Activated naive CD8-positive, alpha-beta T cell (primary cell): Measurements from ENCODE around the gene LARGE1.
"Not testable (repeated sequence)": the region's sequence is repeated elsewhere in the genome, so short reads cannot be mapped to it uniquely, and the experiment has no call there.

Experiments used
- H3K27ac Mint-ChIP-seq: one replicate; pipeline ENCODE4 v1.8.0; 2021; ENCODE audit warnings: mixed read lengths
- H3K27me3 Mint-ChIP-seq: one replicate; pipeline ENCODE4 v1.8.0; 2021; ENCODE audit warnings: mixed read lengths
- H3K36me3 Mint-ChIP-seq: one replicate; pipeline ENCODE4 v1.8.0; 2021; ENCODE audit warnings: mixed read lengths
- H3K4me1 Mint-ChIP-seq: one replicate; pipeline ENCODE4 v1.8.0; 2021; ENCODE audit warnings: low read depth, mixed read lengths
- H3K4me3 Mint-ChIP-seq: one replicate; pipeline ENCODE4 v1.8.0; 2021; ENCODE audit warnings: mild to moderate bottlenecking, mixed read lengths
- H3K9me3 Mint-ChIP-seq: one replicate; pipeline ENCODE4 v1.8.0; 2021; ENCODE audit warnings: low read depth, mixed read lengths

LARGE1 gene

DNA sequence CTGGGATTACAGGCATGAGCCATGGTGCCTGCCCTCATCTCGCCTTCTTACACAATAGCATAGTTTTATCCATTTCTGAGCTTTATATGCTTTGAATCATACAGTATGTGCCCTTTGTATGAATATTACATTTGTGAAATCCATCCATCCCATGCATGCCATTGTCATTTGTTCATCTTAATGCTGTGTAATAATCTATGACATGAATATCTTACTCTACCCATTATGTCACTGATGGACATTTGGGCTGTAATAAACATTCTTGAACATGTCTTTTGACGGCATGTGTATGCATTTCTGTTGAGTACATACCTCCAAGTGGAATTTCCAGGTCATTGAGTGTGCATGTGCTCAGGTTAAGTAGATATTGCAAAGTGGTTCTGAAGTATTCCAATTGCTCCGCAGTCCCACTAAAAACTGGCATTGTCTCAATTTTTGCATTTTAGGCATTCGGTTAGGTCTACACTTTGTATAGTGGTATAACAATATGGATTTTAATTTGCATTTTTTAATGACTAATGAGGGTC, 522.8 kb downstream of the LARGE1 start:
- no peaks in the 10 kb centered on the region for H3K9me3 Mint-ChIP-seq
- no peaks in the 10 kb centered on the region for H3K36me3 Mint-ChIP-seq
- H3K4me3 Mint-ChIP-seq = no peak overlapping the region
- no peak overlapping the region for H3K27ac Mint-ChIP-seq
- no peaks in the 10 kb centered on the region for H3K27me3 Mint-ChIP-seq
- H3K4me1 Mint-ChIP-seq = no peaks in the 10 kb centered on the region

DNA sequence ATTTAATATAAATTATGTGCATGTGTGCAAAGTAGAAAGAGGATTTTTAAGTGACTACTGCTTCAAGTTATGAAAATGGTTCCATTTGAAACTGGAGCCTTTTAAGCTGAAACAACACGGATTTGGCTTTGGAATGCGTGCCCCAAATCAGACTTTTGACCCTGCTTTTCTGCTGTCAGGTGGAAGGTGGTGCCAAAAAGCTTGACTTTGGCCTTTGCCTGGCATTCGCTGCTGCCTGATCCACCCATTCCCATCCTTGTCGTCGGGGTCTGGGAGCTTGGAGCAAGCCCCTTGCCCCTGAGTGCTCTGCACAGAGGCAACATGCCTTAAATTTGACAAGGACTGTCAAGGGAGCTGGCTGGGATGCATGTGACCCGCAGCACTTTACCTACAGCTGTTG, 526.8 kb downstream of the LARGE1 start:
- no peaks in the 10 kb centered on the region for H3K27me3 Mint-ChIP-seq
- no peaks in the 10 kb centered on the region for H3K4me1 Mint-ChIP-seq
- no peaks in the 10 kb centered on the region for H3K9me3 Mint-ChIP-seq
- no peak overlapping the region for H3K27ac Mint-ChIP-seq
- no peaks in the 10 kb centered on the region for H3K36me3 Mint-ChIP-seq
- no peak overlapping the region for H3K4me3 Mint-ChIP-seq

DNA sequence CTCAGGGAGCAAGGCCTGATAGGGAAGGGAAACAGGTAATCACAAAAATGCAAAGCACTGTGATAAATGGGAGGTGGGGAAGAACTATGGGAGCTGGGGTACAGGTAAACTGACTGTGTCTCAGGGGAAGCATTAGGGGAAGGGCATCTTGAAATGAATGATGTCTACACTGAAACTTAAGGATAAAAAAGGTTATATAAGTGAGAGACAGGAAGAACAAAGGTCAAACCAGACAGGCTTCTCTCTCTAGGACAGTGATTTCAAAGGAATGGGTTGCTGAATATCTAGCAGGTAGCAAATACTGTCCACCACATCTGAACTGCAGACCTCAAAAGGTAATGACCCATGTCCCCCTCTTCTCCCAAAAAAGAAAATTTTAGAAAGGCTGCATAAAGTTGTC, 529.0 kb downstream of the LARGE1 start:
- no peaks in the 10 kb centered on the region for H3K9me3 Mint-ChIP-seq
- no peak overlapping the region for H3K27ac Mint-ChIP-seq
- no peaks in the 10 kb centered on the region for H3K27me3 Mint-ChIP-seq
- no peaks in the 10 kb centered on the region for H3K4me1 Mint-ChIP-seq
- H3K4me3 Mint-ChIP-seq = no peak overlapping the region
- H3K36me3 Mint-ChIP-seq = no peaks in the 10 kb centered on the region

DNA sequence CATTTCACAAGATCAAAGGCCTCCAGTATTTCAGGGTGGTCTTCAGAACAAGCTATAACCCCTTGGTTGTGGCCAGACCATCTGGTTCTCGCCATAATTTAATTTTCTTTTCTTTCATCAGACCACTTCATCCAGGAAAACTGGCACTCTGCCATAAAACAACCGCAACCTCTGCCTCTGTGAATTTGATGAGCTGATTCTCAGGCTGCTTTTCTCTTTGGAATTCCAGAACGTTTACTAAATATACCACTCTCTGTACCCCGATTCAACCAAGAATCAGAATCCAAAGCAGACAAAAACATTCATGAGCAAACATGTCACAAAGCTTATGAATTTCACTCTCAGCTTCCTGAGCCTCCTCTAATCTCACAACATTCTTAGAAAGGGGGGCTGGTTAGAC, 530.3 kb downstream of the LARGE1 start:
- Mint-ChIP-seq H3K36me3 (no peaks in the 10 kb centered on the region), H3K9me3 (no peaks in the 10 kb centered on the region), H3K4me3 (no peak overlapping the region), H3K4me1 (no peaks in the 10 kb centered on the region), H3K27ac (no peak overlapping the region), H3K27me3 (no peaks in the 10 kb centered on the region)

DNA sequence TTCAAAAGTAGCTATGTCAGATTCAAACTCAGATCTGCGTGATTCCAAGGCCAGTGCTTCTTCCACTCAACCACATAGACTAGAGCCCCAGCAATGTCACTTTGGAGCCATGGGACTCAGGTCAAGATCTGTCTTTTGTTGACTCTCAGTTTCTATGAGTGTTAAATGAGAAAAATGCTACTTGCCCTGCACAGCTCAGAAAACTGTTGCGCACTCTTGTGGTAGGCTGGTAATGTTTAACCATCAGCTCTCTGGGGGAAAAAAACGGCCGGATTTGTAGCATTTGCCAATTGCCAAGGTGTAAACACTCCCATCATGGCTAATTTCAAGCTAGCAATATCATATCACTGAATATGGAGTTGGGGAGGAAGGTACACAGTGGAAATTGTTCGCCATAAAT, 534.0 kb downstream of the LARGE1 start:
- no peaks in the 10 kb centered on the region for H3K27me3 Mint-ChIP-seq
- H3K4me1 Mint-ChIP-seq = no peaks in the 10 kb centered on the region
- no peak overlapping the region for H3K27ac Mint-ChIP-seq
- no peak overlapping the region for H3K4me3 Mint-ChIP-seq
- no peaks in the 10 kb centered on the region for H3K36me3 Mint-ChIP-seq
- H3K9me3 Mint-ChIP-seq = no peaks in the 10 kb centered on the region

DNA sequence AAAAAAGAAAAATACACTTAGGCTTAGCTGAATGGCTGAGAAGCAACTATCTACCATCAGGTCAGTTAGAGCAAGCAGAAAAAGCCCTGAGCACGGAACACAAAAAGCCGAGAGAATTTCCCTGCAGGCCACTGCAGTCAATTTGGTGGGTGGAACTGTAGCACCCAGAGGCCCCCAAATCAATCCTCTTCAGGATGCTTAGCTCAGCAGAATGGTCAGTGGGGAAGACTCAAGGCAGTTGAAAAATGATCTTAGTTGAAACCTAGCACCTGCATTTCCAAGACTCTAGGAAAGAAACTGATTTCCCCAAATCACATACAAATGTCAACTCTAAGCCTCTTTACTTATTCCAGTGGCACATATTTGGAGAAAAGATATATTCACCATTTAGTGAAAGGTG, 534.7 kb downstream of the LARGE1 start:
- Mint-ChIP-seq H3K9me3 (no peaks in the 10 kb centered on the region), H3K27me3 (no peaks in the 10 kb centered on the region), H3K4me1 (no peaks in the 10 kb centered on the region), H3K4me3 (no peak overlapping the region), H3K36me3 (no peaks in the 10 kb centered on the region), H3K27ac (no peak overlapping the region)

DNA sequence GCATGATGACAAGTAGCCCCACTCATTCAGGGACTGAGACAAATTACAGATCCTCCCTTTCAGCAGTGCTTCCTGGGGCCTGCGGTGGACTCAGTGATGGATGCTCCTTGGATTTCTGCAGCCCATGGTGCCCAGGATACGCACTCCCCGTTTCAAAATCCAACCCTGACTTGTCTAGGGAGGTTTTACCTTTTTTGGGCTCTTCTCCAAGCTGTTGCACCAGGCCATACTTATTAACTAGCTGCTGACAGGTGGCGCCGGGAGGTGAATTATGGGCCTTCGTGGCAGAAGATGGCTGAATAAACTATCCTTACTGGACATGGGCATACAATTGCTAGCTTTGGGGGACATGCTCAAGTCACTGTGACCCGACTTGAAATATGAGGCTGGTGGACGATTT, 537.8 kb downstream of the LARGE1 start:
- no peaks in the 10 kb centered on the region for H3K36me3 Mint-ChIP-seq
- H3K4me1 Mint-ChIP-seq = no peaks in the 10 kb centered on the region
- no peak overlapping the region for H3K4me3 Mint-ChIP-seq
- peaks cover 10% of the 10 kb centered on the region for H3K9me3 Mint-ChIP-seq
- H3K27ac Mint-ChIP-seq = no peak overlapping the region
- H3K27me3 Mint-ChIP-seq = peaks cover 1% of the 10 kb centered on the region

DNA sequence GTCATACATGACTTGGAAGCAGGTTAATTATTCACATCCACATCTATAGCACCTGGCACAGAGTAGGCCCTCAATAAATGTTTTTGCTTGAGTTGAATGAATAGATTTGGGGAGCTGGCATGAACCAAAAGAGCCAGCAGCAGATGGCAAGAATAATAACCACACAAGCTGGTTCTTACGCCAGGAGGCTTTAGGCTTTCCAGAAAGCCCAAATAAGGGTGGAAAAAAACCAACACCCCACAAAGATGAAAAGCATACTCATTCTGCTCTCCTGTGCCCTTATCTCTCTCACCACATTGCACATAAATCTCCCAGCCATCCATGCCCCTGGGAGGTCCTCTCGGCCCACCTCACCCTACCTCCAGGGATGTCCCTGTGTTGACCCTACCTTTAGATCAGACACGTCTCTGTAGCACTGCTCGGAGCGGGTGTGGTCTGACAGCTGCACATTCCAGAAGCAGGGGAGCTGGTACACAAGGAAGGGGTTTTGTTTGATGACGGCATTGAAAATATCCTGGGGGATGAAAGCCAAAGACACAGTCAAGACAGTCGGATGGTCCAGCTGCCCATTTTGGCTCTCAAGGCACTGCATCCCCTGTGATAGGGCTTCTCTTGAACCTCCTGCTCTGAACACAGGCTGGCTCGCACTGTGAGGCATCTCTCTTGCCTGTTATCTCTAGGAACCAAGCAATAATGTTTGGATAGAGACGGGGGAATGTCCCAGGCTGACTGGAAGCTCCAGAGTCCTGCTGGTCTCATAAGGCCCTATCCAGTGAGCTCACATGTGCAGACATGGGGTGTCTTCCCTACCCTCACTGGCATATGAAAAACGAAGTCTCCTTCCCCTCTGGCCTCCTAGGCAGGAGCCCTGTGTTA, 538.5 kb downstream of the LARGE1 start:
- Mint-ChIP-seq H3K4me3 (no peak overlapping the region), H3K4me1 (no peaks in the 10 kb centered on the region), H3K9me3 (peaks cover 15% of the 10 kb centered on the region), H3K36me3 (no peaks in the 10 kb centered on the region), H3K27ac (no peak overlapping the region), H3K27me3 (peaks cover 1% of the 10 kb centered on the region)

DNA sequence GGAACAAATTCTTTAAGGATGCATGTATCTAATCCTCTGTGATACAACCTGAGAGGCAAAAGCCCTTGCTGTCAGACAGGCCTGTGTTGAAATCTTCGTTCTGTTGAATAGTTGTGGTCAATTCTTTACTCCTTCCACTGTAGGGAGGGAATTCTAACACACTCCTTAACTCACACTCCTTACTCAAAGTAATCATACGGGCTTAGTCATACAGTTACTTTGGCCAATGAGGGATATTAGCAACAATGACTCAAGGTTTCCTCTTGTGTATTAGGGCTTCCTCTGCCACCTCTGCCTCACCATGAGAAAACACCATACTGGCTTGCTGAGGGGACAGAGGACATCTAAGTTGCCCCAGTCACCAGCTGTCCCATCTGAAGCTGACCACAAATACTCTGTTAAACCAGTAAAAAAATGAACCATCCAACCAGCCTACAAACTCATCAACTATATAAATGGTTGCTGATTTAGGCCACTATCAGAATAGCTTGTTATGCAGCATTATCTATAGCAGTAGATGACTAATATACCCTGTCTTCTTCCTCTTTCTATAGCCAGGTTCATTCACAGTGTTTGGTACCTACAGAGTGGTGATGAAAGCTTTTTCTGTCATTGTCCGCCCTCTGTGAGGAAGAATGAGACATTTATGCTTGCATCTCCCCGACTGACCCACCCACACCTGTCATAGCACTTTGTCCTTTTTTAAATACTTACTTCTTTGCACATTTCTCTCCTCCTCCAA, 539.3 kb downstream of the LARGE1 start:
- Mint-ChIP-seq H3K36me3 (no peaks in the 10 kb centered on the region), H3K4me1 (no peaks in the 10 kb centered on the region), H3K4me3 (no peak overlapping the region), H3K27ac (no peak overlapping the region), H3K27me3 (peaks cover 1% of the 10 kb centered on the region), H3K9me3 (peaks cover 15% of the 10 kb centered on the region)

DNA sequence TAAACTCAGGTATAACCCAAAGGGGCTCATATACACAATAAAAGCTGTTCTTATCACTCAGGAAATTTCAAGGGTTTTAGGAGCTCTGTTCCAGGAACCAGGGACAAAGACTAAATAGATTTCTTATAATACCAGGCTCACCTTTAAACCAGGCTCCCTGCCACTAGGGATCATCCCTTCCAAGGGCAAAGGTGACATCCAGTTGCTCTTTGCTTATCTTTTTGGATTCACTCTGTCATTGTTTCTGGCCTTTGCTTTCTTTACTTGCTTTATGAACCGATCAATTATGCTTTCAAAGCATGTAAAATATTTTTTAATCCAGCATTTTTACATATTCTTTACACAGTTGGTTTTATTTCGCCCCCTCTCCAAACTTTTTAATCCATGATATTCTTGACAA, 540.4 kb downstream of the LARGE1 start:
- peaks cover 15% of the 10 kb centered on the region for H3K9me3 Mint-ChIP-seq

DNA sequence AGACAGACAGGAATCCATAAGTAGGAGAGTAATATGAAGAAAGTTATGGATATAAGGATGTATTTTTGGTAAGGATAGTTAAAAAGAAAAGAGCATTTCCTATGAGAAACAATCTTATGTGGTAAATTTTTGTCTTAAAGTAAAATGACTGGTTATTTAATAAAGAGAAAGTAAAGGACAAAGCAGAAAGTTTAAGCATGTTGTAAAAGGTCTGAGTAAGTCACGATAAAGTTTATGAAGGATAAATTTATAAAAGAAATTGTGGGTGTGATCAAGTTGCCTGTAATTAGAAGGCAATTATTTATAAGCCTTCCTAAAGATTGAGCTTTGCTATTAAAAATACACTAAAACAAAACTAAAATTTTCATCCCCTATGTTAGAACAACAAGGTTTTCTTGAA, 547.4 kb downstream of the LARGE1 start:
- Mint-ChIP-seq H3K27me3 (no peaks in the 10 kb centered on the region), H3K4me3 (no peak overlapping the region), H3K27ac (no peak overlapping the region), H3K9me3 (peaks cover 9% of the 10 kb centered on the region), H3K4me1 (no peaks in the 10 kb centered on the region), H3K36me3 (no peaks in the 10 kb centered on the region)

More for the DNA sequence above, 540.4 kb downstream of the LARGE1 start:
- Mint-ChIP-seq H3K4me1 (no peaks in the 10 kb centered on the region), H3K27ac (no peak overlapping the region), H3K4me3 (no peak overlapping the region), H3K27me3 (peaks cover 1% of the 10 kb centered on the region), H3K36me3 (no peaks in the 10 kb centered on the region)

DNA sequence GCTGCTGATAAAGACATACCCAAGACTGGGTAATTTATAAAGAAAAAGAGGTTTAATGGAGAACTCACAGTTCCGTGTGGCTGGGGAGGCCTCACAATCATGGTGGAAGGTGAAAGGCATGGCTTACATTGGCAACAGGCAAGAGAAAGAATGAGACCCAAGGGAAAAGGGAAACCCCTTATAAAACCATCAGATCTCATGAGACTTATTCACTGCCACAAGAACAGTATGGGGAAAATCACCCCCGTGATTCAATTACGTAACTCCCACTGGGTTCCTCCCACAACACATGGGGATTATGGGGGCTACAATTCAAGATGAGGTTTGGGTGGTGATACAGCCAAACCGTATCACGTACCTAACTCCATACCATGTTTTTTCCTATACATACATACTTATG, 557.0 kb downstream of the LARGE1 start:
- H3K27ac Mint-ChIP-seq, H3K36me3 Mint-ChIP-seq, H3K9me3 Mint-ChIP-seq, H3K4me1 Mint-ChIP-seq, H3K27me3 Mint-ChIP-seq, H3K4me3 Mint-ChIP-seq: not testable (repeated sequence)

DNA sequence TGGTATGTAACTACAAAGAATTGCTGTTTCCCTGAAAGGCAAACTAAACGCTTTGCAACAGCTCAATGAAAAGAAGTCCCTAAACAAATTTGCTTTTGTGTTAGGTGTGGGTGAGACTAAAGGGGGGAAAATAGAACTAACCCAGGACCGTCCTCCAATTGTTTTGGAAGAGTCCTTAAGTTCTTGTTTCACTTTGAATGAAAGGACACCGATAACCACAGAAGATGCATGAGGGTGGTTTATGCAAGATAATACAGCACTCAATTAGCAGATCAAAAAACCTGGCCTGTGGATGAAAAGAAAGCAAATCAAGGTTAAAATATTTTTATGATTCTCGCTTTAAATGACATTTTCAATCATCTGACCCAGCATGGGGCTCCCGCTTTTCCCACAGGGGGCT, 557.6 kb downstream of the LARGE1 start:
- H3K27me3 Mint-ChIP-seq = peaks cover 1% of the 10 kb centered on the region
- H3K4me1 Mint-ChIP-seq = no peaks in the 10 kb centered on the region
- no peak overlapping the region for H3K4me3 Mint-ChIP-seq
- no peaks in the 10 kb centered on the region for H3K9me3 Mint-ChIP-seq
- no peak overlapping the region for H3K27ac Mint-ChIP-seq
- H3K36me3 Mint-ChIP-seq = no peaks in the 10 kb centered on the region

DNA sequence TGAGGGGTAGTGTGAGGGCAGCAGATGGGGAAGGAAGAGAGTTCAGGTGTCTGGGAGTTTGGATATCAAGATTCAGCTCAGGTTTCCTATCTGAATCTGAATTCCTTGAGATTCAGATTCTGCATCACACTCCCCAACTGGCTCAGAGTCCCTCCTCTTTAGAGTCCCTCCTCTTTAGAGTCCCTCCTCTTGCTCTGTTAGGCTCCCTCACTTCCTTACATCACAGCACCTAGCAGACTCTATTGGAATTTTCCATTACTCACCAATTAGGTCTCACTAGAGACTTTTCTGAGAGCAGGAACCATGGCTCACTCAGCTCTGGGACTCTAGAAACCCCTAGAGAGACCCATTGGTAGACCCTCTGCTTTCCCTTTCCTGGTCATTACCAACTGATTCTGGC, 558.7 kb downstream of the LARGE1 start:
- H3K27ac Mint-ChIP-seq = no peak overlapping the region
- no peaks in the 10 kb centered on the region for H3K36me3 Mint-ChIP-seq
- H3K27me3 Mint-ChIP-seq = peaks cover 1% of the 10 kb centered on the region
- no peak overlapping the region for H3K4me3 Mint-ChIP-seq
- no peaks in the 10 kb centered on the region for H3K4me1 Mint-ChIP-seq
- H3K9me3 Mint-ChIP-seq = no peaks in the 10 kb centered on the region

DNA sequence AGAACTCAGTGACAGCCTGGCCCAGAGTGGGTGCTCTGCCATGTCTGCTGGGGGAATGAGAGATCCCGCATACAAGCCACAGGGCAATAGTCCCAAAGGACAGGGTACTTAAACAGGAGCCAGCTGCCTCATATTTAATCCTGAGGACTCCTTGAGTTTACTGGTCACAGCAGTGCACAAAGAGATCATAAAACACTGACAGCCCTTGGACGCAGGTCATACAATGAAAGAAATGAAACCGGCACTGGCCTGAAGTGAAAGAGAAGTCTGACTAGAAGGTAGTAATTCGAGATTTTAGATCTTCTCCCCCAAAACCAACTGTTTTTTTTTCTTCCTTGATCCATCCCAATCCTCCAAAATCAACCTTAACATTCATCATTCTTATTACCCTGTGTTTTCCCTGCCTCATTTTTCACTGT, 562.3 kb downstream of the LARGE1 start:
- no peak overlapping the region for H3K4me3 Mint-ChIP-seq
- no peaks in the 10 kb centered on the region for H3K4me1 Mint-ChIP-seq
- no peaks in the 10 kb centered on the region for H3K36me3 Mint-ChIP-seq
- H3K9me3 Mint-ChIP-seq = no peaks in the 10 kb centered on the region
- H3K27ac Mint-ChIP-seq = no peak overlapping the region
- H3K27me3 Mint-ChIP-seq = no peaks in the 10 kb centered on the region
